Measurements from ENCODE around the gene CAPZB.
A peak's percentile ranks its signal among the peaks of the same experiment; 100 is the strongest.

CAPZB gene

GRCh38 chr1:19347533-19348172 lies 137.7 kb downstream of the CAPZB start:
- DNase-seq (ENCODE audit: low read depth, low spot score) = no peak

GRCh38 chr1:19346026-19346425 lies 139.3 kb downstream of the CAPZB start:
- DNase-seq (ENCODE audit: low read depth, low spot score) = no peak

- no peak for DNase-seq (ENCODE audit: low read depth, low spot score)
Observed at GRCh38 chr1:19345391-19345790, 139.9 kb downstream of the CAPZB start.

GRCh38 chr1:19344831-19345230 lies 140.5 kb downstream of the CAPZB start:
- no peak for DNase-seq (ENCODE audit: low read depth, low spot score)

GRCh38 chr1:19344372-19344810 lies 140.9 kb downstream of the CAPZB start:
- peak; percentile 10 for DNase-seq (ENCODE audit: low read depth, low spot score)

- DNase-seq (ENCODE audit: low read depth, low spot score) = no peak
Observed at GRCh38 chr1:19343617-19344350, 141.6 kb downstream of the CAPZB start.

GRCh38 chr1:19342894-19343616 lies 142.3 kb downstream of the CAPZB start:
- no peak for DNase-seq (ENCODE audit: low read depth, low spot score)

GRCh38 chr1:19342062-19342750 lies 143.1 kb downstream of the CAPZB start:
- no peak for DNase-seq (ENCODE audit: low read depth, low spot score)

GRCh38 chr1:19341201-19342061 lies 143.9 kb downstream of the CAPZB start:
- peak; percentile 52 for DNase-seq (ENCODE audit: low read depth, low spot score)

GRCh38 chr1:19340387-19340937 lies 144.9 kb downstream of the CAPZB start:
- no peak for DNase-seq (ENCODE audit: low read depth, low spot score)

- no peak for DNase-seq (ENCODE audit: low read depth, low spot score)
Observed at GRCh38 chr1:19339214-19339861, 146.0 kb downstream of the CAPZB start.

GRCh38 chr1:19338323-19338762 lies 147.0 kb downstream of the CAPZB start:
- no peak for DNase-seq (ENCODE audit: low read depth, low spot score)

GRCh38 chr1:19337289-19337688 lies 148.1 kb downstream of the CAPZB start:
- DNase-seq (ENCODE audit: low read depth, low spot score) = no peak

GRCh38 chr1:19336543-19336942 lies 148.8 kb downstream of the CAPZB start:
- DNase-seq (ENCODE audit: low read depth, low spot score) = no peak

- no peak for DNase-seq (ENCODE audit: low read depth, low spot score)
Observed at GRCh38 chr1:19333587-19334354, 151.6 kb downstream of the CAPZB start.

GRCh38 chr1:19332832-19333231 lies 152.5 kb downstream of the CAPZB start:
- DNase-seq (ENCODE audit: low read depth, low spot score) = no peak

- no peak for DNase-seq (ENCODE audit: low read depth, low spot score)
Observed at GRCh38 chr1:19331262-19331878, 154.0 kb downstream of the CAPZB start.

- DNase-seq (ENCODE audit: low read depth, low spot score) = no peak
Observed at GRCh38 chr1:19330449-19331135, 154.7 kb downstream of the CAPZB start.
